ENCODE results near the gene EFL1. TPM values are rescaled to one million over a fixed set of nuclear protein-coding genes. Genes with fewer than 3 reads are reported as not detected.

Gene EFL1
- total and polyA plus RNA-seq, 2 of the 4 experiments (the other 2 are of a cell fraction) = 10.1 to 24.6 TPM

DNA sequence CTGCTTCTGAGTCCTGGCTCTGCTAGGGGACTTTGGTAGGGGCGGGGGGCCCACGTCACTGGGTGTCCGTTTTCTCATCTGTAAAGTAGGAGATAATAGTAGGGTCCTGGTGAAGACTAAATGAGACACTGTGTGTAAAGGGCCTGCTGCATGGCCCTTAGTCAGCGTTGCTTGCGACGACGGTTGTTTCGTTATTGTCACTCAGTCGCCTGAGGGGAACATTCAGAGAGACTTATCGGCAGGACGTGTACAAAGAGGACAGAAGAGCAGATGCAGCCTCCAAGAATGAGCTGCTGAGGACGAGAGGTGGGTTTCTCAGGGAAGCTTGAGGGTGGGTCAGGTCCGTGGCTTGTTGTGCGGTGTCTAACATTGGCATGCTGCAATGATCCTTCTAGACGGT, 163.9 kb downstream of the EFL1 start (continued):
- TF ChIP-seq, protein P1, sequence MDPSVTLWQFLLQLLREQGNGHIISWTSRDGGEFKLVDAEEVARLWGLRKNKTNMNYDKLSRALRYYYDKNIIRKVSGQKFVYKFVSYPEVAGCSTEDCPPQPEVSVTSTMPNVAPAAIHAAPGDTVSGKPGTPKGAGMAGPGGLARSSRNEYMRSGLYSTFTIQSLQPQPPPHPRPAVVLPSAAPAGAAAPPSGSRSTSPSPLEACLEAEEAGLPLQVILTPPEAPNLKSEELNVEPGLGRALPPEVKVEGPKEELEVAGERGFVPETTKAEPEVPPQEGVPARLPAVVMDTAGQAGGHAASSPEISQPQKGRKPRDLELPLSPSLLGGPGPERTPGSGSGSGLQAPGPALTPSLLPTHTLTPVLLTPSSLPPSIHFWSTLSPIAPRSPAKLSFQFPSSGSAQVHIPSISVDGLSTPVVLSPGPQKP (IDR thresholded peaks at IDR 0.05; ENCODE audit: borderline replicate concordance, low read depth, low read length) = no peak
- TF ChIP-seq MXI1 (IDR thresholded peaks at IDR 0.05; ENCODE audit: borderline replicate concordance, low read depth, low read length) = no peak
- no peak for TF ChIP-seq MAZ (IDR thresholded peaks at IDR 0.05; ENCODE audit: borderline replicate concordance, low read depth, low read length)
- TF ChIP-seq POLR2A (IDR thresholded peaks at IDR 0.05; ENCODE audit: low read depth, low read length) = no peak

DNA sequence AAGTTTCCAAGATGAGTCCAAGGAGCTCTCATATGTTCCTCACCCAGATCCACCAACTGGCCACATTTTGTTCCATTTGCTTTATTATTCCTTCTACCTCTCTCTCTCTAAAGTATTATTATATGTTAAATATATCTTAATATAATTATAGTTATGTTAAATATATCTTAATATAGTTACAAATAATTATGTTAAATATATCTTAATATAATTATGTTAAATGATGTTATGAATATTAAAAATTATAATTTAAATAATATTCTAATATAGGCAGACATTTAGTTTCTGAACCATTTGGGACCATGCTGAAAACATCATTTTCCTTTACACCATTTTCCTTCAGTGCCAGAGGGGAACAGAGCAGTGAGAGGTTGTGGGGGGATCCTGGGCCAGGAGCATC, 166.7 kb downstream of the EFL1 start:
- no peaks in the 10 kb centered on the region for H4K20me1 ChIP-seq (ENCODE audit: insufficient read depth, low read length)
- H3K36me3 ChIP-seq (ENCODE audit: control insufficient read depth, insufficient read depth, low read length) = no peaks in the 10 kb centered on the region
- H4K91ac ChIP-seq (ENCODE audit: insufficient read depth, low read depth, low read length) = no peak overlapping the region
- no peaks in the 10 kb centered on the region for H3K27me3 ChIP-seq (ENCODE audit: control insufficient read depth, insufficient read depth, low read length)
- H3K9me1 ChIP-seq (ENCODE audit: insufficient read depth, low read length) = peaks cover 19% of the 10 kb centered on the region
- in situ Hi-C loops (cut with MboI; ENCODE audit: low sequenced_read_pairs) (no loop called here), dilution Hi-C loops (cut with HindIII; ENCODE audit: low sequenced_read_pairs, unreplicated experiment) (no loop called here), intact Hi-C loops (cut with micrococcal nuclease) (no loop called here)
- no peak for ATAC-seq (ENCODE audit: low read depth)
- no TSS peak for BruUV-seq (replicated peaks)
- no peak overlapping the region for H3K4me3 ChIP-seq (ENCODE audit: insufficient read depth, low read depth, low read length)
- no peak overlapping the region for H2BK20ac ChIP-seq (ENCODE audit: low read depth, low read length)
- POLR2A ChIA-PET (ENCODE audit: unreplicated experiment) = no interaction called here
- no peak overlapping the region for H4K5ac ChIP-seq (ENCODE audit: low read depth, low read length)
- H3K56ac ChIP-seq (ENCODE audit: extremely low read depth, insufficient read depth, low read length) = no peak overlapping the region
- no peak overlapping the region for H3K14ac ChIP-seq (replicated peaks; ENCODE audit: low read depth, low read length)
- H2AFZ ChIP-seq (replicated peaks; ENCODE audit: low read length, poor library complexity) = no peak overlapping the region
- peaks cover 0 to 10% of the 10 kb centered on the region in 2 experiments; a peak in 2 of 4 replicates for H3K79me1 ChIP-seq (ENCODE audit: low read depth in 1 of 2, low read length in 2 of 2)
- H2BK5ac ChIP-seq (ENCODE audit: low read depth, low read length, poor library complexity, severe bottlenecking) = no peak overlapping the region
- H3K4me2 ChIP-seq (ENCODE audit: low read depth, low read length) = no peak overlapping the region
- H3K18ac ChIP-seq (ENCODE audit: low read depth, low read length) = no peak overlapping the region
- no peak overlapping the region for H2AK9ac ChIP-seq (replicated peaks; ENCODE audit: low read depth, low read length, poor library complexity)
- H4K8ac ChIP-seq (ENCODE audit: low read depth in 2 of 2, low read length in 2 of 2) = no peak overlapping the region
- H3K23ac ChIP-seq (ENCODE audit: low read depth, low read length) = no peak overlapping the region
- H3K27ac ChIP-seq (ENCODE audit: insufficient read depth, low read length) = no peak overlapping the region
- CTCF ChIA-PET = interaction anchor here (3.2 kb wide), 1 partner anchor 13 kb away, joined by 10 read pairs; no protein-coding TSS in a partner anchor
- H3K9ac ChIP-seq (ENCODE audit: low read depth, low read length) = no peak overlapping the region
- no peak overlapping the region for H2AK5ac ChIP-seq (ENCODE audit: low read depth, low read length)
- 0 out of 2 replicates have a peak, but pooled peaks cover 2% of the 10 kb centered on the region for H3K9me3 ChIP-seq (ENCODE audit: control insufficient read depth, insufficient read depth, low read length)
- H3K4ac ChIP-seq (ENCODE audit: low read depth, low read length) = no peak overlapping the region
- H2BK15ac ChIP-seq (ENCODE audit: low read depth, low read length) = no peak overlapping the region; the same call in 2 of the 3 replicates
- peaks cover 11% of the 10 kb centered on the region for H3K4me1 ChIP-seq (ENCODE audit: control insufficient read depth, insufficient read depth, low read length)
- no peak overlapping the region for H2BK120ac ChIP-seq (ENCODE audit: low read depth, low read length)
- TF ChIP-seq RFX5 (IDR thresholded peaks at IDR 0.05; ENCODE audit: low read depth, low read length) (no peak), RAD21 (IDR thresholded peaks at IDR 0.05; ENCODE audit: low read length) (no peak), POLR2A (IDR thresholded peaks at IDR 0.05; ENCODE audit: low read depth, low read length) (no peak), CHD1 (IDR thresholded peaks at IDR 0.05; ENCODE audit: low read depth, low read length) (no peak), BHLHE40 (IDR thresholded peaks at IDR 0.05; ENCODE audit: low read depth, low read length) (no peak), MAFK (IDR thresholded peaks at IDR 0.05; ENCODE audit: low read depth, low read length) (no peak), CEBPB (IDR thresholded peaks at IDR 0.05; ENCODE audit: low read depth, low read length) (no peak), RCOR1 (IDR thresholded peaks at IDR 0.05; ENCODE audit: insufficient replicate concordance, low read length) (no peak)
- TF ChIP-seq, protein P2, sequence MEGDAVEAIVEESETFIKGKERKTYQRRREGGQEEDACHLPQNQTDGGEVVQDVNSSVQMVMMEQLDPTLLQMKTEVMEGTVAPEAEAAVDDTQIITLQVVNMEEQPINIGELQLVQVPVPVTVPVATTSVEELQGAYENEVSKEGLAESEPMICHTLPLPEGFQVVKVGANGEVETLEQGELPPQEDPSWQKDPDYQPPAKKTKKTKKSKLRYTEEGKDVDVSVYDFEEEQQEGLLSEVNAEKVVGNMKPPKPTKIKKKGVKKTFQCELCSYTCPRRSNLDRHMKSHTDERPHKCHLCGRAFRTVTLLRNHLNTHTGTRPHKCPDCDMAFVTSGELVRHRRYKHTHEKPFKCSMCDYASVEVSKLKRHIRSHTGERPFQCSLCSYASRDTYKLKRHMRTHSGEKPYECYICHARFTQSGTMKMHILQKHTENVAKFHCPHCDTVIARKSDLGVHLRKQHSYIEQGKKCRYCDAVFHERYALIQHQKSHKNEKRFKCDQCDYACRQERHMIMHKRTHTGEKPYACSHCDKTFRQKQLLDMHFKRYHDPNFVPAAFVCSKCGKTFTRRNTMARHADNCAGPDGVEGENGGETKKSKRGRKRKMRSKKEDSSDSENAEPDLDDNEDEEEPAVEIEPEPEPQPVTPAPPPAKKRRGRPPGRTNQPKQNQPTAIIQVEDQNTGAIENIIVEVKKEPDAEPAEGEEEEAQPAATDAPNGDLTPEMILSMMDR (conservative IDR thresholded peaks at IDR 0.05; ENCODE audit: low read depth, low read length) = no peak
- TF ChIP-seq, protein P3, sequence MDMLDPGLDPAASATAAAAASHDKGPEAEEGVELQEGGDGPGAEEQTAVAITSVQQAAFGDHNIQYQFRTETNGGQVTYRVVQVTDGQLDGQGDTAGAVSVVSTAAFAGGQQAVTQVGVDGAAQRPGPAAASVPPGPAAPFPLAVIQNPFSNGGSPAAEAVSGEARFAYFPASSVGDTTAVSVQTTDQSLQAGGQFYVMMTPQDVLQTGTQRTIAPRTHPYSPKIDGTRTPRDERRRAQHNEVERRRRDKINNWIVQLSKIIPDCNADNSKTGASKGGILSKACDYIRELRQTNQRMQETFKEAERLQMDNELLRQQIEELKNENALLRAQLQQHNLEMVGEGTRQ (IDR thresholded peaks at IDR 0.05; ENCODE audit: low read depth, low read length) = no peak
- no peak for DNase-seq
